ENCODE measurements around the gene OARD1.
A peak's percentile ranks its signal among the peaks of the same experiment; 100 is the strongest.

Gene OARD1

GRCh38 chr6:41074692-41075436 is 2.7 kb upstream of the OARD1 start:
- DNase-seq: no peak

- peak; percentile 25 for DNase-seq
These were observed 2.0 kb upstream of the OARD1 start for GRCh38 chr6:41073968-41074691.

- DNase-seq: peak; percentile 79
These were observed 1.2 kb upstream of the OARD1 start for GRCh38 chr6:41073203-41073967.

- no peak for DNase-seq
These were observed 663 bp upstream of the OARD1 start, which contains the start of gene NFYA for GRCh38 chr6:41072836-41073202. Gene NFYA, plus strand, starts transcription at chr6:41072974. Its CDS starts 6,116 bp downstream, at chr6:41079090.

GRCh38 chr6:41071501-41071922 is 644 bp downstream of the OARD1 start:
- DNase-seq: no peak

- DNase-seq: peak; percentile 74
These were observed 5.3 kb downstream of the OARD1 start for GRCh38 chr6:41066867-41067304.

GRCh38 chr6:41065550-41066026 is 6.6 kb downstream of the OARD1 start:
- no peak for DNase-seq

GRCh38 chr6:41064841-41065240 is 7.3 kb downstream of the OARD1 start:
- DNase-seq: no peak

GRCh38 chr6:41063884-41064285 is 8.3 kb downstream of the OARD1 start:
- no peak for DNase-seq

- DNase-seq: no peak
These were observed 10.1 kb downstream of the OARD1 start for GRCh38 chr6:41062056-41062455.

GRCh38 chr6:41061196-41061726 is 10.9 kb downstream of the OARD1 start:
- no peak for DNase-seq

- DNase-seq: peak; percentile 48
These were observed 12.6 kb downstream of the OARD1 start for GRCh38 chr6:41059556-41059955.

- DNase-seq: no peak
These were observed 13.4 kb downstream of the OARD1 start for GRCh38 chr6:41058783-41059181.

- no peak for DNase-seq
These were observed 15.2 kb downstream of the OARD1 start for GRCh38 chr6:41056768-41057490.

- DNase-seq: no peak
These were observed 17.0 kb downstream of the OARD1 start for GRCh38 chr6:41055149-41055548.

- no peak for DNase-seq
These were observed 17.6 kb downstream of the OARD1 start for GRCh38 chr6:41054511-41054910.

- DNase-seq: no peak
These were observed 19.1 kb downstream of the OARD1 start, which contains the start of gene APOBEC2 for GRCh38 chr6:41053041-41053440. Gene APOBEC2, plus strand, starts transcription at chr6:41053202. Its CDS starts 146 bp downstream, at chr6:41053348.

- no peak for DNase-seq
These were observed 20.3 kb downstream of the OARD1 start for GRCh38 chr6:41051873-41052272.

GRCh38 chr6:41050536-41050935 is 21.6 kb downstream of the OARD1 start:
- no peak for DNase-seq

- DNase-seq: no peak
These were observed 22.2 kb downstream of the OARD1 start for GRCh38 chr6:41049955-41050354.

GRCh38 chr6:41049521-41049920 is 22.6 kb downstream of the OARD1 start:
- no peak for DNase-seq
